ENCODE measurements around the gene NCAPD2. TPM values are rescaled to one million over a fixed set of nuclear protein-coding genes. Genes with fewer than 3 reads are reported as not detected.
A peak's percentile ranks its signal among the peaks of the same experiment; 100 is the strongest.
"Not testable (repeated sequence)": the region's sequence is repeated elsewhere in the genome, so short reads cannot be mapped to it uniquely, and the experiment has no call there.

The NCAPD2 gene
- polyA plus RNA-seq, 3 donors: 6.2 to 15.0 (median 8.3) TPM

GRCh38 chr12:6554168-6555017, 60.5 kb downstream of the NCAPD2 start:
- TF ChIP-seq, protein P1, sequence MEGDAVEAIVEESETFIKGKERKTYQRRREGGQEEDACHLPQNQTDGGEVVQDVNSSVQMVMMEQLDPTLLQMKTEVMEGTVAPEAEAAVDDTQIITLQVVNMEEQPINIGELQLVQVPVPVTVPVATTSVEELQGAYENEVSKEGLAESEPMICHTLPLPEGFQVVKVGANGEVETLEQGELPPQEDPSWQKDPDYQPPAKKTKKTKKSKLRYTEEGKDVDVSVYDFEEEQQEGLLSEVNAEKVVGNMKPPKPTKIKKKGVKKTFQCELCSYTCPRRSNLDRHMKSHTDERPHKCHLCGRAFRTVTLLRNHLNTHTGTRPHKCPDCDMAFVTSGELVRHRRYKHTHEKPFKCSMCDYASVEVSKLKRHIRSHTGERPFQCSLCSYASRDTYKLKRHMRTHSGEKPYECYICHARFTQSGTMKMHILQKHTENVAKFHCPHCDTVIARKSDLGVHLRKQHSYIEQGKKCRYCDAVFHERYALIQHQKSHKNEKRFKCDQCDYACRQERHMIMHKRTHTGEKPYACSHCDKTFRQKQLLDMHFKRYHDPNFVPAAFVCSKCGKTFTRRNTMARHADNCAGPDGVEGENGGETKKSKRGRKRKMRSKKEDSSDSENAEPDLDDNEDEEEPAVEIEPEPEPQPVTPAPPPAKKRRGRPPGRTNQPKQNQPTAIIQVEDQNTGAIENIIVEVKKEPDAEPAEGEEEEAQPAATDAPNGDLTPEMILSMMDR (IDR thresholded peaks at IDR 0.05): peak; percentile 68
- DNase-seq: peak; percentile 60 to 77 (median 72)
- H3K4me3 ChIP-seq (replicated peaks in 1 of 3; ENCODE audit: low read depth in 2 of 3, low read length in 3 of 3): peak overlapping the region; percentile 85 to 97 (median 90)
- intact Hi-C loops (cut with micrococcal nuclease): loop anchor here in 1 of 2 donors (5.0 kb wide), 1 partner anchor 92 kb away; no protein-coding TSS in a partner anchor
- peaks cover 78% of the 10 kb centered on the region for H3K79me2 ChIP-seq (ENCODE audit: insufficient read depth, low read length)
- H2AFZ ChIP-seq (ENCODE audit: insufficient read depth, low read depth, low read length, poor library complexity, severe bottlenecking): peak overlapping the region; percentile 74
- peak overlapping the region; percentile 88 to 93 (median 90) for H3K27ac Mint-ChIP-seq
- WGBS (ENCODE audit: insufficient coverage): 17% methylated on average over 14 of the region's 22 CpGs
- H3K27ac ChIP-seq (ENCODE audit: low read depth in 1 of 2, low read length in 2 of 2): peak overlapping the region; percentile 54 to 91
- peak overlapping the region; percentile 88 to 100 for H3K4me3 Mint-ChIP-seq
- peaks cover 64 to 78% of the 10 kb centered on the region in 2 donors for H3K4me1 ChIP-seq (ENCODE audit: control insufficient read depth in 1 of 2, insufficient read depth in 2 of 2, low read length in 2 of 2)
- H3K4me1 Mint-ChIP-seq: peaks cover 72% of the 10 kb centered on the region
- H3K9ac ChIP-seq (ENCODE audit: insufficient read depth, low read length, poor library complexity, severe bottlenecking): peak overlapping the region; percentile 75
- peak overlapping the region; percentile 99 for H3K4me2 ChIP-seq (replicated peaks; ENCODE audit: extremely low read depth, low read length, poor library complexity, severe bottlenecking)
- H3K27me3 ChIP-seq (ENCODE audit: control insufficient read depth in 2 of 2, insufficient read depth in 2 of 2, low read length in 2 of 2): no peaks in the 10 kb centered on the region
- peaks cover 0 to 1% (median 0%) of the 10 kb centered on the region in 3 donors for H3K27me3 Mint-ChIP-seq (ENCODE audit: low read depth in 3 of 3)
- peaks cover 10 to 30% of the 10 kb centered on the region in 2 donors for H3K36me3 ChIP-seq (replicated peaks in 1 of 2; ENCODE audit: control insufficient read depth in 1 of 2, insufficient read depth in 2 of 2, low read length in 2 of 2)
- H3K36me3 Mint-ChIP-seq: peaks cover 15 to 45% of the 10 kb centered on the region in 2 donors
- peaks cover 47% of the 10 kb centered on the region for H4K20me1 ChIP-seq (ENCODE audit: insufficient read depth, low read length)
- H3K9me3 ChIP-seq (replicated peaks in 1 of 2; ENCODE audit: control insufficient read depth in 1 of 2, insufficient read depth in 1 of 2, low read length in 2 of 2): no peaks in the 10 kb centered on the region
- H3K9me3 Mint-ChIP-seq: peaks cover 0 to 2% (median 0%) of the 10 kb centered on the region in 7 donors

- Histone ChIP-seq H3K4me1 (ENCODE audit: control insufficient read depth in 1 of 2, insufficient read depth in 2 of 2, low read length in 2 of 2) (peaks cover 56 to 70% of the 10 kb centered on the region in 2 donors), H3K4me3 (replicated peaks in 1 of 3; ENCODE audit: low read depth in 2 of 3, low read length in 3 of 3) (peak overlapping the region; percentile 85 to 97 (median 90)), H3K27me3 (ENCODE audit: control insufficient read depth in 2 of 2, insufficient read depth in 2 of 2, low read length in 2 of 2) (no peaks in the 10 kb centered on the region), H3K9me3 (replicated peaks in 1 of 2; ENCODE audit: control insufficient read depth in 1 of 2, insufficient read depth in 1 of 2, low read length in 2 of 2) (no peaks in the 10 kb centered on the region), H3K9ac (ENCODE audit: insufficient read depth, low read length, poor library complexity, severe bottlenecking) (peak overlapping the region; percentile 75), H3K27ac (ENCODE audit: low read depth in 1 of 2, low read length in 2 of 2) (peak overlapping the region; percentile 54 to 91), H2AFZ (ENCODE audit: insufficient read depth, low read depth, low read length, poor library complexity, severe bottlenecking) (peak overlapping the region; percentile 74), H3K4me2 (replicated peaks; ENCODE audit: extremely low read depth, low read length, poor library complexity, severe bottlenecking) (peak overlapping the region; percentile 99), H4K20me1 (ENCODE audit: insufficient read depth, low read length) (peaks cover 39% of the 10 kb centered on the region), H3K36me3 (replicated peaks in 1 of 2; ENCODE audit: control insufficient read depth in 1 of 2, insufficient read depth in 2 of 2, low read length in 2 of 2) (peaks cover 18 to 38% of the 10 kb centered on the region in 2 donors), H3K79me2 (ENCODE audit: insufficient read depth, low read length) (peaks cover 70% of the 10 kb centered on the region)
- H3K27me3 Mint-ChIP-seq (ENCODE audit: low read depth in 3 of 3): peaks cover 0 to 1% (median 0%) of the 10 kb centered on the region in 3 donors
- intact Hi-C loops (cut with micrococcal nuclease): loop anchor here in 1 of 2 donors (5.0 kb wide), 1 partner anchor 93 kb away; no protein-coding TSS in a partner anchor
- peak overlapping the region; percentile 88 to 93 (median 90) for H3K27ac Mint-ChIP-seq
- peak overlapping the region; percentile 88 to 100 for H3K4me3 Mint-ChIP-seq
- DNase-seq: peak in 2 of 3 donors; percentile 45 to 59
- TF ChIP-seq, protein P1 (IDR thresholded peaks at IDR 0.05): no peak
- H3K4me1 Mint-ChIP-seq: peaks cover 64% of the 10 kb centered on the region
- under 1% methylated on average over 59 of the region's 61 CpGs for WGBS (ENCODE audit: insufficient coverage)
- H3K9me3 Mint-ChIP-seq: peaks cover 0 to 2% (median 0%) of the 10 kb centered on the region in 7 donors
- H3K36me3 Mint-ChIP-seq: peaks cover 22 to 50% of the 10 kb centered on the region in 2 donors
Observed at GRCh38 chr12:6555018-6555691, 61.3 kb downstream of the NCAPD2 start.

GRCh38 chr12:6556496-6556817, 62.6 kb downstream of the NCAPD2 start:
- DNase-seq; H3K27me3 Mint-ChIP-seq (ENCODE audit: low read depth in 3 of 3); H3K27me3 ChIP-seq (ENCODE audit: control insufficient read depth in 2 of 2, insufficient read depth in 2 of 2, low read length in 2 of 2); H3K9ac ChIP-seq (ENCODE audit: insufficient read depth, low read length, poor library complexity, severe bottlenecking); H3K9me3 Mint-ChIP-seq; H3K9me3 ChIP-seq (replicated peaks in 1 of 2; ENCODE audit: control insufficient read depth in 1 of 2, insufficient read depth in 1 of 2, low read length in 2 of 2): not testable (repeated sequence)
- Histone ChIP-seq H4K20me1 (ENCODE audit: insufficient read depth, low read length) (peaks cover 39% of the 10 kb centered on the region), H3K4me3 (replicated peaks in 1 of 3; ENCODE audit: low read depth in 2 of 3, low read length in 3 of 3) (peak overlapping the region in 2 of 3 experiments; percentile 85 to 97), H3K36me3 (replicated peaks in 1 of 2; ENCODE audit: control insufficient read depth in 1 of 2, insufficient read depth in 2 of 2, low read length in 2 of 2) (peaks cover 31 to 51% of the 10 kb centered on the region in 2 donors), H3K79me2 (ENCODE audit: insufficient read depth, low read length) (peaks cover 60% of the 10 kb centered on the region), H3K4me1 (ENCODE audit: control insufficient read depth in 1 of 2, insufficient read depth in 2 of 2, low read length in 2 of 2) (peaks cover 43 to 57% of the 10 kb centered on the region in 2 donors), H3K27ac (ENCODE audit: low read depth in 1 of 2, low read length in 2 of 2) (peak overlapping the region in 1 of 2 donors; percentile 13), H3K4me2 (replicated peaks; ENCODE audit: extremely low read depth, low read length, poor library complexity, severe bottlenecking) (peak overlapping the region; percentile 99), H2AFZ (ENCODE audit: insufficient read depth, low read depth, low read length, poor library complexity, severe bottlenecking) (peak overlapping the region; percentile 74)
- Mint-ChIP-seq H3K4me1 (peaks cover 51% of the 10 kb centered on the region), H3K27ac (peak overlapping the region; percentile 65 to 90 (median 83)), H3K36me3 (peaks cover 35 to 58% of the 10 kb centered on the region in 2 donors), H3K4me3 (peak overlapping the region; percentile 88 to 100)
- 97% methylated on average over 4 of the region's 7 CpGs for WGBS (ENCODE audit: insufficient coverage)
- intact Hi-C loops (cut with micrococcal nuclease): loop anchor here in 1 of 2 donors (5.0 kb wide), 1 partner anchor 94 kb away; no protein-coding TSS in a partner anchor

Measured in CD14-positive monocyte (primary cell).